HepG2 (cell line): ENCODE data around the gene RNF150.

Experiments used
- NBN ChIP-seq: fragments of 450-650 bp; conservative IDR thresholded peaks from 2 replicates; pipeline ENCODE4 v1.6.1; 2017
- RELA ChIP-seq: sonication (generic); formaldehyde crosslinking; IDR thresholded peaks from 2 replicates; pipeline ENCODE4 v1.4.0; 2020; ENCODE audit warnings: missing genetic modification reagents
- ZNF275 ChIP-seq: sonication (generic); formaldehyde crosslinking; IDR thresholded peaks from 2 replicates; pipeline ENCODE4 v1.8.0; 2022; ENCODE audit warnings: missing genetic modification reagents, mild to moderate bottlenecking, inconsistent platforms, borderline replicate concordance
- ZNF7 ChIP-seq: IDR thresholded peaks from 2 replicates; pipeline ENCODE4 v1.6.1; 2016; ENCODE audit warnings: missing biosample characterization, missing genetic modification reagents
- TF ChIP-seq, protein P1 (sequence below): sonication (generic); formaldehyde crosslinking; IDR thresholded peaks from 2 replicates; pipeline ENCODE4 v1.5.0; 2020; ENCODE audit warnings: mild to moderate bottlenecking, missing genetic modification reagents, moderate library complexity

- TF ChIP-seq, protein P1, sequence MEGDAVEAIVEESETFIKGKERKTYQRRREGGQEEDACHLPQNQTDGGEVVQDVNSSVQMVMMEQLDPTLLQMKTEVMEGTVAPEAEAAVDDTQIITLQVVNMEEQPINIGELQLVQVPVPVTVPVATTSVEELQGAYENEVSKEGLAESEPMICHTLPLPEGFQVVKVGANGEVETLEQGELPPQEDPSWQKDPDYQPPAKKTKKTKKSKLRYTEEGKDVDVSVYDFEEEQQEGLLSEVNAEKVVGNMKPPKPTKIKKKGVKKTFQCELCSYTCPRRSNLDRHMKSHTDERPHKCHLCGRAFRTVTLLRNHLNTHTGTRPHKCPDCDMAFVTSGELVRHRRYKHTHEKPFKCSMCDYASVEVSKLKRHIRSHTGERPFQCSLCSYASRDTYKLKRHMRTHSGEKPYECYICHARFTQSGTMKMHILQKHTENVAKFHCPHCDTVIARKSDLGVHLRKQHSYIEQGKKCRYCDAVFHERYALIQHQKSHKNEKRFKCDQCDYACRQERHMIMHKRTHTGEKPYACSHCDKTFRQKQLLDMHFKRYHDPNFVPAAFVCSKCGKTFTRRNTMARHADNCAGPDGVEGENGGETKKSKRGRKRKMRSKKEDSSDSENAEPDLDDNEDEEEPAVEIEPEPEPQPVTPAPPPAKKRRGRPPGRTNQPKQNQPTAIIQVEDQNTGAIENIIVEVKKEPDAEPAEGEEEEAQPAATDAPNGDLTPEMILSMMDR (CRISPR knock-in tag): no peak
- no peak for TF ChIP-seq NBN
- no peak for TF ChIP-seq RELA (CRISPR knock-in tag)
- no peak for TF ChIP-seq ZNF7 (CRISPR knock-in tag)
- TF ChIP-seq ZNF275: no peak
These were observed 164.9 kb downstream of the RNF150 start for GRCh38 chr4:140968371-140968770.
